GM12878 (cell line): Measurements from ENCODE around the gene CAPN10. TPM values are rescaled to one million over a fixed set of nuclear protein-coding genes. Genes with fewer than 3 reads are reported as not detected.

Experiments used
- ATAC-seq: fragments of 200-7000 bp; cut with Tn5 transposase; 3 replicates; pipeline ENCODE4 v1.9.1; 2020; ENCODE audit warnings: mild to moderate bottlenecking, moderate library complexity
- BruUV-seq: library from RNA; stranded (reverse); fragments of 400-500 nt; replicated peaks from 2 replicates; lab custom pipeline; 2021; lab: Mats Ljungman, UMichigan
- CTCF ChIA-PET: fragments of 300-600 bp; sonication (Branson Sonifier 250); formaldehyde crosslinking; extraction: SDS; loops from one replicate; lab custom pipeline; 2021; ENCODE audit warnings: inconsistent platforms; lab: Yijun Ruan, JAX
- POLR2A ChIA-PET: fragments of 350-600 bp; formaldehyde crosslinking; extraction: SDS; loops from one replicate; lab custom pipeline; 2021; ENCODE audit warnings: inconsistent platforms; lab: Charles Lee
- RAD21 ChIA-PET: fragments of 300-600 bp; sonication (Branson Sonifier 250); formaldehyde crosslinking; loops from one replicate; lab custom pipeline; 2023; ENCODE audit warnings: antibody characterized with exemption; ENCODE audit not compliant: unreplicated experiment; lab: Charles Lee
- SMC1A ChIA-PET: fragments of 300-600 bp; sonication (Branson Sonifier 250); formaldehyde crosslinking; loops from one replicate; lab custom pipeline; 2023; ENCODE audit not compliant: unreplicated experiment, uncharacterized antibody; lab: Charles Lee
- DNase-seq: peaks from one replicate; pipeline ENCODE4 v3.0.0-alpha.2; 2011; ENCODE audit warnings: low read depth, low spot score
- FAIRE-seq: peaks from 3 replicates; lab custom pipeline; 2011; peaks lifted over from hg19 to GRCh38; lab: Jason Lieb, UNC
- H2AFZ ChIP-seq: 2 replicates; pipeline ENCODE4 v1.6.0; 2011; ENCODE audit warnings: low read depth, low read length, control low read depth; ENCODE audit not compliant: control insufficient read depth
- H3K27ac ChIP-seq: 2 replicates; pipeline ENCODE4 v1.5.1; 2011; ENCODE audit warnings: control low read depth; ENCODE audit not compliant: control insufficient read depth, insufficient read depth
- H3K27me3 ChIP-seq, 2 experiments: replicated peaks in 1 of 2; 2 replicates each; pipeline versions ENCODE4 v1.6.0 to v1.6.1; 2011; ENCODE audit warnings: low read length in 1 of 2; ENCODE audit not compliant: control insufficient read depth in 2 of 2, insufficient read depth in 2 of 2
- H3K36me3 ChIP-seq, 2 experiments: 2 replicates each; pipeline ENCODE4 v1.5.1; 2011; ENCODE audit warnings: low read length in 1 of 2; ENCODE audit not compliant: control insufficient read depth in 2 of 2, insufficient read depth in 2 of 2
- H3K4me1 ChIP-seq: 2 replicates; pipeline ENCODE4 v1.6.1; 2011; ENCODE audit warnings: mild to moderate bottlenecking, low read length, moderate library complexity, mixed read lengths; ENCODE audit not compliant: control insufficient read depth, insufficient read depth
- H3K4me2 ChIP-seq: 2 replicates; pipeline ENCODE4 v1.6.0; 2011; ENCODE audit warnings: control low read depth; ENCODE audit not compliant: control insufficient read depth, insufficient read depth
- H3K4me3 ChIP-seq: fragments of 200-600 bp; sonication (generic); 2 replicates; pipeline ENCODE4 v1.5.1; 2016
- H3K79me2 ChIP-seq: 2 replicates; pipeline ENCODE4 v1.6.0; 2011; ENCODE audit warnings: low read length; ENCODE audit not compliant: control insufficient read depth, insufficient read depth
- H3K9ac ChIP-seq: 2 replicates; pipeline ENCODE4 v1.8.0; 2011; ENCODE audit warnings: low read length, control low read depth, mixed read lengths; ENCODE audit not compliant: control insufficient read depth, insufficient read depth
- H3K9me3 ChIP-seq: replicated peaks from 3 replicates; pipeline ENCODE4 v1.5.1; 2011; ENCODE audit warnings: mild to moderate bottlenecking, low read length; ENCODE audit not compliant: control insufficient read depth, insufficient read depth
- H4K20me1 ChIP-seq: 2 replicates; pipeline ENCODE4 v1.6.0; 2011; ENCODE audit not compliant: control insufficient read depth, insufficient read depth
- BMI1 ChIP-seq: fragments of 450-650 bp; IDR thresholded peaks from 2 replicates; pipeline ENCODE4 v1.6.1; 2016; ENCODE audit warnings: mild to moderate bottlenecking, moderate library complexity, borderline replicate concordance
- CBFB ChIP-seq: IDR thresholded peaks from 2 replicates; pipeline ENCODE4 v1.6.1; 2016; ENCODE audit warnings: antibody characterized with exemption, low read depth
- CBX3 ChIP-seq: fragments of 200-600 bp; sonication (generic); IDR thresholded peaks from 2 replicates; pipeline ENCODE4 v1.6.1; 2016; ENCODE audit warnings: low read depth, borderline replicate concordance
- CEBPB ChIP-seq, 2 experiments: fragments of 150-350 bp in 1 of 2; IDR thresholded peaks; 2 replicates each; pipeline ENCODE4 v1.6.1; 2012 to 2014; ENCODE audit warnings: low read depth in 2 of 2, low read length in 2 of 2, borderline replicate concordance in 1 of 2, inconsistent platforms in 1 of 2
- CHD4 ChIP-seq: fragments of 200-600 bp; sonication (generic); IDR thresholded peaks from 2 replicates; pipeline ENCODE4 v1.6.1; 2016; ENCODE audit warnings: mild to moderate bottlenecking
- SMAD5 ChIP-seq: IDR thresholded peaks from 2 replicates; pipeline ENCODE4 v1.6.1; 2016; ENCODE audit warnings: antibody characterized with exemption, low read depth
- SP1 ChIP-seq: IDR thresholded peaks from one replicate; pipeline ENCODE4 v1.6.1; 2011; ENCODE audit warnings: low read depth, low read length
- ZBTB40 ChIP-seq: fragments of 450-650 bp; IDR thresholded peaks from 2 replicates; pipeline ENCODE4 v1.6.1; 2016; ENCODE audit warnings: mild to moderate bottlenecking, moderate library complexity, borderline replicate concordance
- ZNF274 ChIP-seq: IDR thresholded peaks from one replicate; pipeline ENCODE4 v1.8.0; 2011; ENCODE audit not compliant: insufficient read length, insufficient read depth
- WGBS: methylation state at CpG from one replicate; pipeline ENCODE4 v1.1.6; 2016; ENCODE audit warnings: low lambda C conversion rate; ENCODE audit not compliant: insufficient replicate concordance, insufficient coverage; ENCODE audit errors: missing lambda C conversion rate; 5-methylcytosine and 5-hydroxymethylcytosine counted together
- in situ Hi-C: fragments of 300-500 bp; cut with MboI; formaldehyde crosslinking; loops from 9 replicates; pipeline ENCODE4 v1.14.3; 2018; ENCODE audit warnings: mixed read lengths
- intact Hi-C: fragments of 100-400 bp; cut with micrococcal nuclease; formaldehyde crosslinking; loops from one replicate; pipeline ENCODE4 v1.14.2; 2022; ENCODE audit not compliant: unreplicated experiment
- polyA plus RNA-seq, 11 experiments: library from polyadenylated mRNA; depleted of rRNA in 4 of 11; unstranded in 6 of 11; stranded (reverse) in 5 of 11; fragments of >200 nt; fragmentation: Nextera tagmentation in 4 of 11; fragmentation: Illumina TruSeq in 1 of 11; extraction: Ambion mirVana in 4 of 11; extraction: Trizol in 1 of 11; gene quantifications; 1 replicate in 1 of 11; 2 replicates in 10 of 11; pipeline versions ENCODE4 v1.2.1 to v1.2.3, GENCODE V29; 2011 to 2016; ENCODE audit warnings: inconsistent platforms in 2 of 11, missing spikeins in 2 of 11, low read depth in 1 of 11
- total RNA-seq, 4 experiments: library from RNA; depleted of rRNA in 3 of 4; stranded (reverse); fragments of >200 nt in 3 of 4; fragmentation: Illumina TruSeq in 1 of 4; extraction: Trizol in 1 of 4; gene quantifications; 2 replicates each; pipeline versions ENCODE4 v1.2.1 to v1.2.3, GENCODE V29; 2013 to 2021
- TF ChIP-seq, protein P1 (sequence below): fragments of 450-650 bp; IDR thresholded peaks from 2 replicates; pipeline ENCODE4 v1.6.1; 2017; ENCODE audit warnings: mild to moderate bottlenecking, moderate library complexity

Gene CAPN10
- total and polyA plus RNA-seq, 10 of the 15 experiments (the other 5 are each of a cell fraction or from before 2014, with no cell fraction given) = 0.37 to 40.6 (median 17.5) TPM

- ATAC-seq = no peak
- RAD21 ChIA-PET = interaction anchor here (1.2 kb wide), 1 partner anchor 129 kb away, joined by 3 read pairs; no protein-coding TSS in a partner anchor
- no peak for TF ChIP-seq ZBTB40
- TF ChIP-seq CBFB = no peak
- TF ChIP-seq CBX3 = no peak
- TF ChIP-seq SP1 = no peak
- no peak for TF ChIP-seq BMI1
- no peak for TF ChIP-seq SMAD5
- TF ChIP-seq, protein P1, sequence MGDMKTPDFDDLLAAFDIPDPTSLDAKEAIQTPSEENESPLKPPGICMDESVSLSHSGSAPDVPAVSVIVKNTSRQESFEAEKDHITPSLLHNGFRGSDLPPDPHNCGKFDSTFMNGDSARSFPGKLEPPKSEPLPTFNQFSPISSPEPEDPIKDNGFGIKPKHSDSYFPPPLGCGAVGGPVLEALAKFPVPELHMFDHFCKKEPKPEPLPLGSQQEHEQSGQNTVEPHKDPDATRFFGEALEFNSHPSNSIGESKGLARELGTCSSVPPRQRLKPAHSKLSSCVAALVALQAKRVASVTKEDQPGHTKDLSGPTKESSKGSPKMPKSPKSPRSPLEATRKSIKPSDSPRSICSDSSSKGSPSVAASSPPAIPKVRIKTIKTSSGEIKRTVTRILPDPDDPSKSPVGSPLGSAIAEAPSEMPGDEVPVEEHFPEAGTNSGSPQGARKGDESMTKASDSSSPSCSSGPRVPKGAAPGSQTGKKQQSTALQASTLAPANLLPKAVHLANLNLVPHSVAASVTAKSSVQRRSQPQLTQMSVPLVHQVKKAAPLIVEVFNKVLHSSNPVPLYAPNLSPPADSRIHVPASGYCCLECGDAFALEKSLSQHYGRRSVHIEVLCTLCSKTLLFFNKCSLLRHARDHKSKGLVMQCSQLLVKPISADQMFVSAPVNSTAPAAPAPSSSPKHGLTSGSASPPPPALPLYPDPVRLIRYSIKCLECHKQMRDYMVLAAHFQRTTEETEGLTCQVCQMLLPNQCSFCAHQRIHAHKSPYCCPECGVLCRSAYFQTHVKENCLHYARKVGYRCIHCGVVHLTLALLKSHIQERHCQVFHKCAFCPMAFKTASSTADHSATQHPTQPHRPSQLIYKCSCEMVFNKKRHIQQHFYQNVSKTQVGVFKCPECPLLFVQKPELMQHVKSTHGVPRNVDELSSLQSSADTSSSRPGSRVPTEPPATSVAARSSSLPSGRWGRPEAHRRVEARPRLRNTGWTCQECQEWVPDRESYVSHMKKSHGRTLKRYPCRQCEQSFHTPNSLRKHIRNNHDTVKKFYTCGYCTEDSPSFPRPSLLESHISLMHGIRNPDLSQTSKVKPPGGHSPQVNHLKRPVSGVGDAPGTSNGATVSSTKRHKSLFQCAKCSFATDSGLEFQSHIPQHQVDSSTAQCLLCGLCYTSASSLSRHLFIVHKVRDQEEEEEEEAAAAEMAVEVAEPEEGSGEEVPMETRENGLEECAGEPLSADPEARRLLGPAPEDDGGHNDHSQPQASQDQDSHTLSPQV = no peak
- no peak for TF ChIP-seq ZNF274
- no peak for TF ChIP-seq CHD4
- no peak for TF ChIP-seq CEBPB (IDR thresholded peaks at IDR 0.05; ENCODE audit: borderline replicate concordance in 1 of 2, low read depth in 2 of 2, low read length in 2 of 2)
- TF ChIP-seq, all 136 proteins: peak for 0
- 76% methylated on average over 11 of the region's 11 CpGs for WGBS
- Histone ChIP-seq H3K4me2 (no peak overlapping the region), H4K20me1 (no peaks in the 10 kb centered on the region), H3K9me3 (no peaks in the 10 kb centered on the region; the same call in 2 of the 3 replicates), H3K27ac (no peak overlapping the region), H2AFZ (no peak overlapping the region), H3K4me1 (no peaks in the 10 kb centered on the region), H3K4me3 (no peak overlapping the region), H3K27me3 (no peaks in the 10 kb centered on the region; a peak in 1 of 4 replicates), H3K9ac (no peak overlapping the region), H3K79me2 (no peaks in the 10 kb centered on the region), H3K36me3 (no peaks in the 10 kb centered on the region)
- intact Hi-C loops (no loop called here), in situ Hi-C loops (no loop called here)
- no TSS peak for BruUV-seq
- ChIA-PET SMC1A (no interaction called here), CTCF (interaction anchor here (1.0 kb wide), 1 partner anchor 129 kb away, joined by 3 read pairs; no protein-coding TSS in a partner anchor), POLR2A (no interaction called here)
- DNase-seq (no peak), FAIRE-seq (no peak)
These were observed 56.2 kb downstream of the CAPN10 start for GRCh38 chr2:240642806-240643092.
